CD4-positive, alpha-beta T cell treated with Interleukin-2 at 100 ng/mL for 4 hours (primary cell): ENCODE data around the gene SLC2A13.

ENCODE experiments used
- DNase-seq: peaks from one replicate; pipeline ENCODE4 v3.0.0-alpha.2; 2020; ENCODE audit warnings: low spot score

The SLC2A13 gene

GRCh38 chr12:40105515-40106201 is at the start of gene SLC2A13:
TSS of gene SLC2A13 (minus strand) at chr12:40106081. CDS start at chr12:40105808, 273 bp downstream.
- DNase-seq, result peak; percentile 73

- DNase-seq, result no peak
Observed at GRCh38 chr12:40154381-40154780, 48.5 kb upstream of the SLC2A13 start.

GRCh38 chr12:40153432-40153831 is 47.6 kb upstream of the SLC2A13 start:
- DNase-seq, result no peak

GRCh38 chr12:40152783-40153383 is 47.0 kb upstream of the SLC2A13 start:
- peak; percentile 60 for DNase-seq

- no peak for DNase-seq
Observed at GRCh38 chr12:40149673-40150260, 43.9 kb upstream of the SLC2A13 start.

- DNase-seq, result no peak
Observed at GRCh38 chr12:40146800-40147797, 41.2 kb upstream of the SLC2A13 start.

GRCh38 chr12:40145896-40146295 is 40.0 kb upstream of the SLC2A13 start:
- DNase-seq, result no peak

GRCh38 chr12:40144023-40144422 is 38.1 kb upstream of the SLC2A13 start:
- no peak for DNase-seq

GRCh38 chr12:40142001-40142744 is 36.3 kb upstream of the SLC2A13 start:
- no peak for DNase-seq

GRCh38 chr12:40138526-40138925 is 32.6 kb upstream of the SLC2A13 start:
- DNase-seq, result no peak

GRCh38 chr12:40137252-40137651 is 31.4 kb upstream of the SLC2A13 start:
- peak; percentile 35 for DNase-seq

- no peak for DNase-seq
Observed at GRCh38 chr12:40127408-40127807, 21.5 kb upstream of the SLC2A13 start.

- no peak for DNase-seq
Observed at GRCh38 chr12:40123496-40123895, 17.6 kb upstream of the SLC2A13 start.

GRCh38 chr12:40122842-40123241 is 17.0 kb upstream of the SLC2A13 start:
- DNase-seq, result no peak

GRCh38 chr12:40117818-40118217 is 11.9 kb upstream of the SLC2A13 start:
- no peak for DNase-seq

GRCh38 chr12:40110586-40110985 is 4.7 kb upstream of the SLC2A13 start:
- no peak for DNase-seq

- DNase-seq, result no peak
Observed at GRCh38 chr12:40107803-40108620, 2.1 kb upstream of the SLC2A13 start.

GRCh38 chr12:40107098-40107802 is 1.4 kb upstream of the SLC2A13 start:
- DNase-seq, result peak; percentile 92

GRCh38 chr12:40106655-40107054 is 774 bp upstream of the SLC2A13 start:
- no peak for DNase-seq

GRCh38 chr12:40106202-40106533 is 287 bp upstream of the SLC2A13 start:
- no peak for DNase-seq
